NCI-H2196 (cell line): ENCODE results near the gene PRCP.
"Not testable (repeated sequence)": the region's sequence is repeated elsewhere in the genome, so short reads cannot be mapped to it uniquely, and the experiment has no call there.

ENCODE experiments used
- DNase-seq: peaks from one replicate; lab custom pipeline; 2025; ENCODE audit not compliant: unreplicated experiment; lab: John Stamatoyannopoulos, UW

The PRCP gene

DNA sequence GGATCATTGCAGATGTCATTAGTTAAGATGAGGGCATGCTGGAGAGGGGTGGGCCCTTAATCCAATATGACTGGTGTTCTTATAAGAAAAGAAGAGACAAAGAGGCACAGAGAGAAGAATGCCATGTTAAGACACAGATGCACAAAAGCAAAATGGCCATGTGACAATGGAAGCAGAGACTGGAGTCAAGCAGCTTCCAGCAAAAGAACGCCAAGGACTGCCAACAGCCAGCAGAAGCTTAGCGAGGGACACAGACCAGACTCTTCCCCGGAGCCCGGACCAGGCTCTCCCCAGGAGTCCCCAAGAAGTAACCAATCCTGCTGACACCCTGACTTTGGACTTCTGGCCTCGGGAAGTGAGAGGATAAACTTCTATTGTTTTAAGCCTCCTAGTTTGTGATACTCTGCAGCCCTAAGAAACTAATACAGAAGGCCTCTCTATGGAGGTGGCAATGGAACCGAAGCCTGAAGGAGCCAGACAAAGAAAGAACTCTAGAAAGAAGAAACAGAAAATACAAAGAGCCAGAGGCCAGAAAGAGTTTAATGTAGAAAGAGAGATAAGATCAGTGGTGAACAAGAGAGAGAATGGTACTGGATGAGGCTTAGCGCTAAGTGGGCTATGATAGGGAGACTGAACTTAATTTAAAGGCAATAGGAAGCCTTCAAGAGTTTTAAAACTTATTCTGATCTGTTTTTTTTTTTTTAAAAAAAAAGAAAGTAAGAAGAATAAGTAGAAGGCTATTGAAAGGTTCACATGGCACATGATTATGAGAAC, 27.7 kb downstream of the PRCP start:
- DNase-seq = no peak

DNA sequence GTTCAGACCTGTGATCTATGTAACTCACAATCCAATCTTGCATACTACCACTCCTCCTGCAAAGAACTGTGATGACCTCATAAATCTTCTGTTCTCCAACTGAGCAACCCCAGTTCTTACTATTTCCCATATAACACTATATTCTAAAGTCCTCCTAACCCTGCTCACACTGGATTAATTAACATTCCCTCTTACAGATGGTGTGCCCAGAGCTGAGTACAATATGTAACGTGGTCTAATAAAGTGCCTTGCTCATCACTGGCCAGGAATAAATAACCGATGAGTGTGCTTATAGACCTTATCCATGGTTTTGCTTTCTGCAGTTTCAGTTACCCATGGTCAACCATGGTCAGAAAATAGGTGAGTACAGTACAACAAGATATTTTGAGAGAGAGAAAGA, 28.6 kb downstream of the PRCP start:
- DNase-seq = no peak

DNA sequence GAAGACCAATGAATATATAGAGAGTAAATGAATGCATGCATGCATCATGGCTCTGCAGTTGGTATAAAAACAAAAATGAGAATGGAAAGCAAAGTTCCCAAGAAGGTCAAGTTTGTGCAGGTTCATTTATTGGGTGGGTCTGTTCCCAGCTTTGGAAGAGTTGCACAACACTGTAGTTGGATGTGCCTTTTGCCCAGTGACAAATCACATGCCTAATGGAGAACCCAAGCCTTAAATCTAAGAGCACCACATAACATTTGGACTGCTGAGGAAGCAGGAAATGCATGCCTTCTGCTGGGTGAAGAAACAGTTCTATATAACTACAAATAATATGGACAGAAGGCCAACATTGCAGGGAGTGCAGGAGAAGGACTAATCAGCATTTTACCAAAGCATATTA, 30.6 kb downstream of the PRCP start:
- no peak for DNase-seq

GRCh38 chr11:82867495-82868082, 32.6 kb downstream of the PRCP start:
- peak; percentile 81 for DNase-seq

DNA sequence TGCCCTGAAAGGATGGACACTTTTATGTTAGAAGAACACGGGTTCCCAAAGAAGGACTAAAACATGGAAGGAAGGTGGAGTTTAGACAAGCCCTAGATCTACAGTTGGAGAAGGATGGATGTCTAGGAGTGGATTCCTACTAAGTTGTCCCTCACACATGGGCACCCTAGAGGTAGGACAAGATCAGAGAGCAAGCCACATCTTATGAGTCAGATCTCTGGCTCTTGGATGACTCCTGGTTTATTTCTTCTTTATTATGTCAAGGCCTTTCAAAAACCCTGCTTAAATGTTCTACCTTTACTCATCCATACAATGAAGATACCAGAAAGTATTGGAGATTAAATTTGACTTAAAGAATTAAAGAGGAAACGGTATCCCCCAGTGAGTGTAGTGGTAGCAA, 34.4 kb downstream of the PRCP start:
- no peak for DNase-seq

DNA sequence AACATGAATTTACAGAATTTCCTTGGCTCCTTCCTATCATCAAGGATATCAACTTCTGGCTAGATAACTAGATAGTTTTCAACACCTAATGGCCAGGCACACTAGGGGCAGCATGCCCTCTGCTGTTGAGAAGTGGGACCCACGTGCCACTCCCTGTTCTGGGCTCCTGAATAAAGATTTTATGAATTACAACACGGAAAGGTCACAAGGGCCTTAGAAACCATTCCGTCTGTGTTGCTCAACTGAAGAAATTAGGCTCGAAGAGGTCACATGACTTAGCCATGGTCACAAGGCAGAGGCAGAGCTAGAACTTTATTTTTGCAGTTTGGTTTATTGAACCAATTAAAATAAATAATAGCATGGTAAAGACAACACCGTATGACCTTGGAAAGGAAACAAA, 36.0 kb downstream of the PRCP start:
- peak; percentile 27 for DNase-seq

- no peak for DNase-seq
These were observed 37.0 kb downstream of the PRCP start for GRCh38 chr11:82863209-82863608.

DNA sequence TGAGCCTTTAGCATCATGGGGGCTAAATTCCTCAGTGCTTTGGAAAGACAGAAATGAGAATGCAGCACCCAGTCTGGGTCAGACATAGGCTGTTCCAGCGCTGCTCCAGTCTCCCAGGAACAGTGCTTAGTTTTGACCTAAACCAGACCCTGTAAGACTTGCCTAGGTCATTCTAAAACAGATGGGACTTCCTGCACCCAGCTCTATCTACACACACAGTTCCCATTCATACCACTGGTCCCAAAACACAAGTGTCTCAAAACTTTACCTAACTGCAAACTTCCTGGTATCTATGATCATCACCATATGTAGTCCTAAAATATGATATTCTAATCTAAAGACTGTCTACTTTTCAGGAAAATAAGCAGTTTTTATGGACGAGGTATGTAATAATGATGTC, 37.9 kb downstream of the PRCP start:
- no peak for DNase-seq

- DNase-seq = no peak
These were observed 40.5 kb downstream of the PRCP start for GRCh38 chr11:82859750-82860149.

DNA sequence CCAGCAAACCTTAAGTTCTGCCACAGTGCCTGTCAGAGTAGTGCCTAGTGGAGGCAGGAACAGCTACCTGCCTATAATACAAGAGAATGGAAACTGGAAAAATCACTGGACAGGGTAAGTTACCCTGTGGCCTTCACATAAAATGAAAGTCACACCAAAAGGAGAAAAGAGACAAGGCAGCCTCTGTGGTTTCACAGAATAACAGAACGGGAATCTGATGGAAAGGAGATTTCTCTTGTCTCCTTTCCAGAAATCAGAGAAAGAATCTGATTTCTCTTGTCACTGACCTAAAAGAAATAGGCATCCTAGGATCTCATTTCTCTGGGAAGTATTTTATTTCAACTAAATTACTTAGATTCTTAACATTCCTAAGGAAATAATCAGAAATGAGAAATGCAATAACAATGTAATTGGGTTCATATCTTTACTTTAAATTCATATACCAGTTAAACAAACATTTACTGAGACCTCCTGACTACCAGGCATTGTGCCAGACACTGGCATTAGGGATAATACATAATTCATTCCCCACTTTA, 41.6 kb downstream of the PRCP start:
- DNase-seq = no peak

DNA sequence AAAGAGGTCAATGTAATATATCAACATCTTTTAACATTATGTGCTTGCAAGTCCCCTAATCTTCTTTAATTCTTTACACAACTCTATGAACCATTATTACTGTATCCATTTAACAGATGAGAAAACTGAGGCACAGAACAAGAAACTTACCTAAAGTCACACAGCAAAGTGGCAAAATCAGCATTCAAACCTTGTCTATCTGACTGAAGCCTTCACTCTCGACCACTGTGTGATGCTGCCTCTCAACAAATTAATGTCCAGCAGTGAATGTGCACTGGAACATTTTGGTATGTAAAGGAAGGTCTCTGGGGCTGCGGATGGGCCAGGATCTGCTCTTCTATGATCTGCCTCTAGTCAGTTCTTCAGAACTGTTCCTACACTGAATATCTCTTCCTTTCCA, 42.1 kb downstream of the PRCP start:
- DNase-seq = no peak

GRCh38 chr11:82857145-82857544, 43.1 kb downstream of the PRCP start:
- DNase-seq = no peak

GRCh38 chr11:82855616-82856015, 44.6 kb downstream of the PRCP start:
- DNase-seq = no peak

DNA sequence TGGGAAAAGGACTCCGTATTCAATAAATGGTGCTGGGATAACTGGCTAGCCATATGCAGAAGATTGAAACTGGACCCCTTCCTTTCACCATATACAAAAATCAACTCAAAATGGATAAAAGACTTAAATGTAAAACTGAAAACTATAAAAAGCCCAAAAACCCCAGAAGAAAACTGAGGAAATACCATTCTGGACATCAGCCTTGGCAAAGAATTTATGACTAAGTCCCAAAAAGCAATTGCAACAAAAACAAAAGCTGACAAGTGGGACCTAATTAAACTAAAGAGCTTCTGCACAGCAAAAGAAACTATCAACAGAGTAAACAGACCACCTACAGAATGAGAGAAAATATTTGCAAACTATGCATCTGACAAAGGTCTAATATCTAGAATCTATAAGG, 45.3 kb downstream of the PRCP start:
- not testable (repeated sequence) for DNase-seq

- DNase-seq = no peak
These were observed 46.0 kb downstream of the PRCP start for GRCh38 chr11:82854242-82854641.

DNA sequence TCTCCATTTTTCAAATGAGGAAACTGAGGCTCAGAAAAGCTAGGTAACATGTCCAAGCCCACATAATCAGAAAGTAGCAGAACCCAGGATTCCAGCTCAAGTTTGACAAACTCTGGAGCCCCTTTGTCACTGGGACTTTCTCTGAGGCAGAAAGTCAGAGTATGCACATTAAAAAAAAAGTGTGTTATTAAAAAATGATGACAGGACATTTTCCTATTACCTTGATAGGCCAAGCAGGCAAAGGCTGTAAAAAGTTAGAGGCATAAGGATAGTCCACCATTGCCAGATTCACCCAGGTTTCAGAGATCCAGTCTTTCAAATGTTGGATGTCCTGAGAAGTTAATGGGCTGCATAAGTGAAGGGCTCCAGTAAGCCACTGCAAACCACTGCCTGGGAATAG, 51.4 kb downstream of the PRCP start:
- no peak for DNase-seq

- no peak for DNase-seq
These were observed 54.6 kb downstream of the PRCP start for GRCh38 chr11:82845356-82846353.

GRCh38 chr11:82843057-82843795, 57.0 kb downstream of the PRCP start:
- no peak for DNase-seq

- DNase-seq = no peak
These were observed 58.2 kb downstream of the PRCP start for GRCh38 chr11:82842019-82842418.

GRCh38 chr11:82837650-82838049, 62.6 kb downstream of the PRCP start:
- no peak for DNase-seq

DNA sequence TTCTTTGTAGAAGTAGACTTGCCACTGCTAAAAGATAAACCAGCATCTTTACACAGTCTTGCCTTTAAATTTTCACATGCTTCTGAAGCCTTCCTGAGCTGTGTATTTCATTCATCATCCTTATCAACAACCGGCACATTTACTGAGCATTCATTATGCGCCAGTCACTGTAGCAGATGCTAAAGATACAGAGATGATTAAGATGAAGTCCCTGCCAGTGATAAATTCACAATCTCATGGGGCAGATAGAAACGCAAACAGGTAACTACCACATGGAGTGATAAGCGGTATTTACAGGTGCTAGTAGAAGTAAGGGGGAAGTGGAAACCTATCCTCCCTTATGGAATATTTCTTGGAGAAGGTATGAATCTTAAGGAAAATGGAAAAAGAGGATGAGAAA, 67.2 kb downstream of the PRCP start:
- DNase-seq = no peak
